Adrenal gland (tissue), 12 donors: ENCODE results near the gene EIF4E2. TPM values are rescaled to one million over a fixed set of nuclear protein-coding genes. Genes with fewer than 3 reads are reported as not detected.

Experiments
- DNase-seq, 7 donors: peaks; one replicate each; pipeline ENCODE4 v3.0.0-alpha.2; 2019 to 2020
- H3K27ac ChIP-seq, 5 donors: fragments of 200-600 bp; sonication (generic) in 4 of 5; 1 replicate in 3 of 5; 2 replicates in 2 of 5; pipeline versions ENCODE4 v1.5.1 to v1.8.0; 2016 to 2020; ENCODE audit warnings: mild to moderate bottlenecking in 1 of 5
- H3K27me3 ChIP-seq: fragments of 200-600 bp; 2 replicates; pipeline ENCODE4 v1.8.0; 2021
- H3K36me3 ChIP-seq, 2 donors: fragments of 200-600 bp; replicated peaks in 1 of 2; 1 replicate in 1 of 2; 2 replicates in 1 of 2; pipeline versions ENCODE4 v1.5.1 to v1.8.0; 2018 to 2022
- H3K4me1 ChIP-seq, 2 donors: fragments of 200-600 bp; replicated peaks in 1 of 2; 1 replicate in 1 of 2; 2 replicates in 1 of 2; pipeline versions ENCODE4 v1.5.1 to v1.8.0; 2018 to 2021
- H3K4me3 ChIP-seq, 4 donors: fragments of 200-600 bp; sonication (generic) in 3 of 4; one replicate each; pipeline ENCODE4 v1.5.1; 2016 to 2018
- H3K9me3 ChIP-seq, 3 donors: fragments of 200-600 bp; sonication (generic) in 1 of 3; replicated peaks in 1 of 3; 1 replicate in 2 of 3; 2 replicates in 1 of 3; pipeline versions ENCODE4 v1.5.1 to v1.8.0; 2016 to 2021
- CTCF ChIP-seq, 6 experiments: fragments of 450-650 bp in 4 of 6; fragments of 200-600 bp in 2 of 6; sonication (generic) in 1 of 6; IDR thresholded peaks; 1 replicate in 5 of 6; 2 replicates in 1 of 6; pipeline versions ENCODE4 v1.5.1 to v1.8.0; 2016 to 2021; ENCODE audit warnings: antibody characterized with exemption in 6 of 6, mild to moderate bottlenecking in 2 of 6, moderate library complexity in 1 of 6
- POLR2A ChIP-seq, 2 donors: fragments of 450-650 bp; IDR thresholded peaks; one replicate each; pipeline ENCODE4 v1.6.1; 2017; ENCODE audit warnings: antibody characterized with exemption in 2 of 2, mild to moderate bottlenecking in 2 of 2, moderate library complexity in 1 of 2
- WGBS, 4 donors: extraction: QIAGEN DNeasy Blood & Tissue Kit in 2 of 4; methylation state at CpG; one replicate each; pipeline versions ENCODE4 v1.1.5 to v1.1.7; 2013 to 2017; 5-methylcytosine and 5-hydroxymethylcytosine counted together
- intact Hi-C, 2 donors: fragments of 100-400 bp; cut with DNase I; formaldehyde crosslinking; loops; one replicate each; pipeline versions ENCODE4 v1.14.1 to v1.15.0; 2022 to 2023
- polyA plus RNA-seq, 3 donors: library from polyadenylated mRNA; stranded (reverse); fragments of 200-250 nt in 2 of 3; fragments of 350-450 nt in 1 of 3; fragmentation: Illumina TruSeq in 1 of 3; extraction: RNeasy Lipid Tissue Mini Kit (QIAGEN cat#74804) in 1 of 3; gene quantifications; one replicate each; pipeline ENCODE4 v1.2.3, GENCODE V29; 2013 to 2014
- total RNA-seq, 9 donors: library from RNA; depleted of rRNA in 4 of 9; stranded (reverse); fragments of >200 nt in 4 of 9; fragments of 120-200 nt in 1 of 9; fragmentation: NEBNext Ultra II Directional in 1 of 9; extraction: Animal tissue kit (Norgen Biotek cat#: 25700) in 1 of 9; gene quantifications; one replicate each; pipeline versions ENCODE4 v1.1.0 to v1.2.4, GENCODE V29; 2013 to 2023
- donor health status: healthy with polysubstance abuse.
- donor health status: Bipolar disorder and iron deficiency.
- donor health status: DM: yes; HTN: yes; CAD: no.
- donor health status: DM: no; HTN: no; CAD: no.
- donor health status: DM: no; HTN: no; CAD: no.
- donor health status: DM: yes; HTN: yes; CAD: no.

The EIF4E2 gene
- total and polyA plus RNA-seq, 12 donors: 32.2 to 137 (median 57.8) TPM

DNA sequence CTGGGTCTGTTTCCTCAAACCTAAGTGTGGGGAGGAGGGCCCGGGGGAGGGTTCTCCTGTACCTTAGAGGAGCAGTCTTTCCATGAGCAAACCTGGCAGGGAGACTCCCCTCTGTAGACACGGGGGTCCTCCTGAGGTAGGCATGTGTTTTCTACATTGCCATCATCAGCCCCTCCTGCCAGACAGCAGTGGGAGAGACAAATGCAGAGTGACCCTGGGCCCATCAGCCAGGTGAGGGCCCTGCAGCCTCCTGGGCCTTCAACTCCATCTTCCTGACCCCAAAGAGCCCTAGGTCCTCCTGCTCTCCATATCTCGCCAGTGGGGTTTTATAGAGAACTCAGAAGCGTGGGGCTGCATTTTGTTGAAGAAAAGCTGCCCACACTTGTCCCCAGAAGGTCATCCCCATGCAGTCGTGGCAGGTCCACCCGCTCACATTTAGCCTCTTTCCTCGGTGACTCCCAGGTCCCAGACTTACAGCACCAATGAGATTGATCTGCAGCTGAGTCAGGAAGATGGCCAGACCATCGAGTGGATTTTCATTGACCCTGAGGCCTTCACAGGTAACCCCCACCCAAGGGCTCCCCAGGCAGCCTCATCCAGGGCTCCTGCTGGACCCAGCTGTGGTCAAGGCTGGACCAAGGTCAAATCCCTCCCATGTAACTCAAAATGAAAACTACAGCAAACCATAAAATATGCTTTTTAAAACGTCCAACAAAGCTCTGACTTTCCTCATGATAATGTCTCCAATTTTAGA lies 8.4 kb upstream of the EIF4E2 start:
- peak in 1 of 7 donors; percentile 12 for DNase-seq
- 51 to 63% (median 57%) methylated on average over 7 to 9 of the region's 9 CpGs for WGBS, 4 donors

DNA sequence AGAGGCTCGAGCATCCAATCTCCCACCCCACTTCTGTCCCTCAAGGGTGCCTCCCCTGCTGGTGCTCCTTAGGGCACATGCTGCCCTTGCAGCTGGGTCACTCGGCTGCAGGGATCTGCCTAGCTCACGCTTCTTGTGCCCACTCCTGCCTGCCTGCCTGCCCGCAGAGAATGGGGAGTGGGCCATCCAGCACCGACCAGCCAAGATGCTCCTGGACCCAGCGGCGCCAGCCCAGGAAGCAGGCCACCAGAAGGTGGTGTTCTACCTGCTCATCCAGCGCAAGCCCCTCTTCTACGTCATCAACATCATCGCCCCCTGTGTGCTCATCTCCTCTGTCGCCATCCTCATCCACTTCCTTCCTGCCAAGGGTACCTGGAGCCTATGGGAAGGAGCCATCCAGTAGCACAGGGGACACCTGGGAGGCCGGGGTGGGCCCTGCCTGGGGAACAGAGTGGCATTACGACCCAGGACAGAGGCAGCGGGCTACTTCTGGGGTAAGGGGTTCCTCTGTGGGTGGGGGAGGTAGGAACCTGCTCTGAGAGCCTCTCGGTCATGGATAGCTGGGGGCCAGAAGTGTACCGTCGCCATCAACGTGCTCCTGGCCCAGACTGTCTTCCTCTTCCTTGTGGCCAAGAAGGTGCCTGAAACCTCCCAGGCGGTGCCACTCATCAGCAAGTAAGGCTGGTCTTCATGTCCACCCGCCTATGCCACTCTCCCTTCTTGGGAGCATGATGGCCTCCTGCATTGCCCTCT lies 7.6 kb upstream of the EIF4E2 start:
- H3K9me3 ChIP-seq: no peaks in the 10 kb centered on the region
- H3K27ac ChIP-seq: no peak overlapping the region
- intact Hi-C loops: no loop called here
- H3K36me3 ChIP-seq: no peaks in the 10 kb centered on the region
- WGBS, 4 donors: 86 to 93% (median 90%) methylated on average over 15 to 20 of the region's 20 CpGs
- H3K4me3 ChIP-seq: no peak overlapping the region
- TF ChIP-seq POLR2A (IDR thresholded peaks at IDR 0.05): no peak
- TF ChIP-seq CTCF (IDR thresholded peaks at IDR 0.05): no peak
- peaks cover 5% of the 10 kb centered on the region for H3K27me3 ChIP-seq
- no peaks in the 10 kb centered on the region for H3K4me1 ChIP-seq
- peak in 1 of 7 donors; percentile 8 for DNase-seq

More for the DNA sequence above, 8.4 kb upstream of the EIF4E2 start:
- intact Hi-C loops: no loop called here
- H3K4me1 ChIP-seq: no peaks in the 10 kb centered on the region
- no peak overlapping the region for H3K4me3 ChIP-seq
- H3K9me3 ChIP-seq: no peaks in the 10 kb centered on the region
- no peaks in the 10 kb centered on the region for H3K36me3 ChIP-seq
- H3K27me3 ChIP-seq: peaks cover 5% of the 10 kb centered on the region
- TF ChIP-seq POLR2A (IDR thresholded peaks at IDR 0.05) (no peak), CTCF (IDR thresholded peaks at IDR 0.05) (no peak)
- no peak overlapping the region for H3K27ac ChIP-seq

GRCh38 chr2:232543491-232543890 lies 7.0 kb upstream of the EIF4E2 start:
- peaks cover 5% of the 10 kb centered on the region for H3K27me3 ChIP-seq
- DNase-seq: peak in 2 of 7 donors; percentile 10 to 12
- intact Hi-C loops: no loop called here
- no peaks in the 10 kb centered on the region for H3K36me3 ChIP-seq
- no peaks in the 10 kb centered on the region for H3K4me1 ChIP-seq
- 89 to 97% (median 92%) methylated on average over 13 to 14 of the region's 14 CpGs for WGBS, 4 donors
- no peak overlapping the region for H3K4me3 ChIP-seq
- no peak overlapping the region for H3K27ac ChIP-seq
- no peak for TF ChIP-seq CTCF (IDR thresholded peaks at IDR 0.05)
- no peak for TF ChIP-seq POLR2A (IDR thresholded peaks at IDR 0.05)
- no peaks in the 10 kb centered on the region for H3K9me3 ChIP-seq

DNA sequence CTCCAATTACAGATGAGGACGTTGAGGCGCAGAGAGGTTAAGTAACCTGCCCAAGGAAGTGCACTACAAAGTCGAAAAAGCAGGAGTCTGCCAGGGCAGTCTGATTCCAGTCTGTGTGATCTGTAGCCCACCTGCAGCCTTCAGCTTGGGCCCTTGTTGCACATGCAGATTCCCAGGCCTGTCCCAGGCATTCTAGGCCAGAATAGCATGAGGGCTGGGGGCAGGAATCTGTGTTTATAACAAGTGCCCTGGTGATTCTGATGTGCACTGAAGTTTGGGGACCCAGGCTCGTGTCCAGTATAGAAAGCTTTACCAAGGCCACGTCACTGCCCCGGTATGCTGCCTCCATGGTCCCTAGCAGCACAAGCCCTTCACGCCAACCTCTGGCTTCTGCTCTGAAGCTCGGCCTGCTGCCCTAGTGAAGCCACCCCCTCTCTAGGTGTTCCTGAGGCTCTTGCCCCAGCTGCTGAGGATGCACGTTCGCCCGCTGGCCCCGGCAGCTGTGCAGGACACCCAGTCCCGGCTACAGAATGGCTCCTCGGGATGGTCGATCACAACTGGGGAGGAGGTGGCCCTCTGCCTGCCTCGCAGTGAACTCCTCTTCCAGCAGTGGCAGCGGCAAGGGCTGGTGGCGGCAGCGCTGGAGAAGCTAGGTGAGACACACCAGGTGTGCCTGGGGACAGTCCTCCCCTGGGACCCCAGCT lies 6.4 kb upstream of the EIF4E2 start:
- DNase-seq: peak in 1 of 7 donors; percentile 13
- H3K9me3 ChIP-seq: no peaks in the 10 kb centered on the region
- no peak overlapping the region for H3K4me3 ChIP-seq
- intact Hi-C loops: no loop called here
- H3K36me3 ChIP-seq: no peaks in the 10 kb centered on the region
- H3K27ac ChIP-seq: no peak overlapping the region
- peaks cover 5% of the 10 kb centered on the region for H3K27me3 ChIP-seq
- no peak for TF ChIP-seq CTCF (IDR thresholded peaks at IDR 0.05)
- no peak for TF ChIP-seq POLR2A (IDR thresholded peaks at IDR 0.05)
- H3K4me1 ChIP-seq: peaks cover 0 to under 1% of the 10 kb centered on the region in 2 donors
- 89 to 93% (median 91%) methylated on average over 15 to 19 of the region's 19 CpGs for WGBS, 4 donors
